ENCODE data around the gene ARHGEF4. TPM values are rescaled to one million over a fixed set of nuclear protein-coding genes. Genes with fewer than 3 reads are reported as not detected.
"Not testable (repeated sequence)": the region's sequence is repeated elsewhere in the genome, so short reads cannot be mapped to it uniquely, and the experiment has no call there.

ARHGEF4 gene
- total RNA-seq, 1 donor from 2014 or later, result not detected

DNA sequence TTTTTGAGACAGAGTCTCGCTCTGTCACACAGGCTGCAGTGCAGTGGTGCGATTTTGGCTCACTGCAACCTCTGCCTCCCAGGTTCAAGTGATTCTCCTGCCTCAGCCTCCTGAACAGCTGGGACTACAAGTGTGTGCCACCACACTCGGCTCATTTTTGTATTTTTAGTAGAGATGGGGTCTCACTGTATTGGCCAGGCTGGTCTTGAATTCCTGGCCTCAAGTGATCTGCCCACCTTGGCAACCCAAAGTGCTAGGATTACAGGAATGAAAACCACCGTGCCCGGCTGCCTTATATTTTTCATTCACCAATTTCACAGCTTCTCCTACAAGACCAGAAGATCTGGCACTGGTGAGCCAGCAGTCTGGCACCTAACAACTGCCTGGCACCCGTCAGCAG, 231.5 kb downstream of the ARHGEF4 start:
- intact Hi-C loops (cut with micrococcal nuclease), result not testable (repeated sequence)

DNA sequence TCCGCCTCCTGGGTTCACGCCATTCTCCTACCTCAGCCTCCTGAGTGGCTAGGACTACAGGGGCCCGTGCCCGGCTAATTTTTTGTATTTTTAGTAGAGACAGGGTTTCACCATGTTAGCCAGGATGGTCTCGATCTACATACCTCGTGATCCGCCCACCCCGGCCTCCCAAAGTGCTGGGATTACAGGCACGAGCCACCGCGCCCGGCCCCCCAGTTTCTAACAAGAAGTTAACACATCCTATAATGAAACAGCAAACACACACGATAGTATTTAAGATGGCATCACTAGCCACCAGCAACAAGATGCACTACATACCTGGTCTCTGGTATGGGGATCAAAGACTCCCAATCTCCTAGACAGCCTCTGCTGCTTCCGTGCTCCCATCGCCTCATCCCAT, 238.9 kb downstream of the ARHGEF4 start:
- intact Hi-C loops (cut with micrococcal nuclease), result not testable (repeated sequence)

DNA sequence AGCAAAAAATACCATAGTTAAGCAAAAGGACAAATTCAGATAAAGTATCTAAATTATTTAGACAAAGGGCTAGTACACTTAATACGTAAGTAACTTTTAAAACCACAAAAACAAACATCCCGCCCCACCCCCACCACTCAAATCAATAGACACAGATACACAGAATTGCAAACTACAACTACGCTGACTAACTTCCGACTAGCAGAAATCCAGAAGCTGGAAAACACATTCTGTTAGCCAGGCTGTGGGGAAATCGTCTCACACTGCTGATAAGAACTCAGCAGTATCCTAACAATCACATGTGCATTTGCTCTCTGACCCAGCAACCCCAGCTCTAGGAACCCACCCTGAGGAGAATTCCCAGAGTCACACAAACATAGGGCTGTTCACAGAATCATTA, 240.0 kb downstream of the ARHGEF4 start:
- intact Hi-C loops (cut with micrococcal nuclease), result no loop called here

DNA sequence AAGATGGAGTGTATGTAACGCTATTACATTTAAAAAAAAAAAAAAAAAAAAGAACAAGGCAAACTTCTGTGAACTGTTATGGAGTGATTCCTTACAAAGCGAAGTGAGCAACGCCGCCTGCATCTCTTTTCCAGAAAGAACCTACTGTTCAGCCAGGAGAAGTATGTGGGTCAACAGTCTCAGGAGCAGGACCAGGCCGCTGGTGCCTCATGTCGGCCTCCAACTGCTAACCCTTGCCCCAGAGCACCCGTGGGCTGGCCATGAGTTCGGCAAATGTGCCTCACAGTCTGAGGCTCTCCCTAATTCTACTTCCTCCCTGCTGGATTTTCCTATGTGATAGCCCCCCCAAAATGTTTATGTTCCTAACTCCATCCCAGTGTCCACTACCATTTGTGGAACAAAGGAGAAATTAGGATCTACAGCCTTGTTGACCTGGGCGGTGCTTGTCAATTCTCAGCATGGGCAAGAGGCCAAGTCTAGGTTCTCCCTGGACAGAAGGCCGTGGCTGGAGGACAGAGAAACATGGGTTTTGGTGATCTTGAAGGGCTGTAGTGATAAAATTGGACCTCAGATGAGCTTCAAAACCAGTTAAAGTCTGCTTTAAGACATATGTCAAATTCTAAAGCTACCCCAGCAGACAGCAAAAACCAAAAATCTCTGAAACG, 240.6 kb downstream of the ARHGEF4 start:
- intact Hi-C loops (cut with micrococcal nuclease), result no loop called here

DNA sequence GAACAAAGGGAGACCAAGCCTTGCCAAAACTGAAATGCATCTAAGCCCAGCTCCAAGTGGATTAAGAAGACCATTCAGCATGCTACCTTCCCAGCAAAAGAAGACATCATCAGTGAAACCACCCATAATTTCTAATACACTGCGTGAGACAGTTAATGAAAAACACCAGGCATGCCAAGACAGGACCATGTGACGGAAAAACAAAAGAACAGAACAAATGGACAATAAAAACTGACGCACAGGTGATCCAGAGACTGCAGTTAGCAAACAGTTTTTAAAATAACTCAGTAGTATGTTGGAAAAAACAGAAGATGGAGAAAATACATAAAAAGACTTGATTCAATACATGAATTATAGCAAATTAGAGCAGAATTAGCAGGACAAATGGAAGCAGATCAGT, 241.3 kb downstream of the ARHGEF4 start:
- intact Hi-C loops (cut with micrococcal nuclease), result no loop called here

DNA sequence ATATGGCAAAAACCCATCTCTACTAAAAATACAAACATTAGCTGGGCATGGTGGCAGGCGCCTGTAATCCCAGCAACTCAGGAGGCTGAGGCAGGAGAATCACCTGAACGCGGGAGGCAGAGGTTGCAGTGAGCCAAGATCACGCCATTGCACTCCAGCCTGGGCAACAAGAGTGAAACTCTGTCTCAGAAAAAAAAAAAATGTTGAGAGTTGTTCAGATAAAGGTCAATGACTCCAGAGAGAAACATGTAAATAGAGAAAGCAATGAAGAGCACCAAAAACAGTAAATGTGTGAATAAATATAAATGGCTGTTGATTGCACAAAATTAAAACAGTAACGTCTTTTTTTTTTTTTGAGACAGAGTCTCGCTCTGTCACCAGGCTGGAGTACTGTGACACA, 243.2 kb downstream of the ARHGEF4 start:
- intact Hi-C loops (cut with micrococcal nuclease), result not testable (repeated sequence)

DNA sequence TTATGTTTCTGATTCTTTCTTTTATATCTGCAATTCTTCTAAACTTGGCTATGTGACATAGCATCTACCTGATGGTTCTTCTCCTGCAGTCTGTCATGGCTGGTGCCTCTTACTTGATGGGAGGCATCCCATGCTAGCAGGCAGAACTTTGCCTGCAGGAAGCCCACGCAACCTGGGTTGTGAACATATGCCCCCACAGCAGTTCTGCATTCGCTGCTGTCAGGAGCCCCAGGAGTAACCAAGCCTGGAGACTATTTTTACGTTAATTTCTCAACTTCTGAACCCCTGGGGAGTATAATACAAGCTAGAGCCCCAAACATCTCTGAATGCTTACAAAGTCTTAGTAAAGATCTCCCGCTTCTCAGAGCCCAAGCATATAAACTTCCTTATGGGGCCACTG, 244.5 kb downstream of the ARHGEF4 start:
- intact Hi-C loops (cut with micrococcal nuclease), result no loop called here

DNA sequence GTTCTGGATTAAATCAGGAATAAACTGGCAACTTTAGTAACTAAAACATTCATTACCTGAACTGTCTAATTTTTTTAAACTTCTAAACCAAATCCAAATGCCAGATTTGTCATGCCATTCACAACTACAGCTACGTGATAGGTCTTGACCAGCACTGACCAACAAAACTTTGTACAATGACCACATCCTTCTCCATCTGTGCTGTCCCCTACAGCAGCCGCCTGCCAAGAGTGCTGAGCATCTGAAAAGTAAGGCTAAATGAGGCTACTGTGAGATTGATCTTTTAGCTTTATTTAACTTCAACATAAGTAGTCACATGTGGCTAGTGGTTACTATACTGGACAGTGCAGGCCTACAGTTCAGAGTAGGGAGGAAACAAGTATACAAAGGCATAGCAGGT, 248.9 kb downstream of the ARHGEF4 start:
- intact Hi-C loops (cut with micrococcal nuclease), result no loop called here

DNA sequence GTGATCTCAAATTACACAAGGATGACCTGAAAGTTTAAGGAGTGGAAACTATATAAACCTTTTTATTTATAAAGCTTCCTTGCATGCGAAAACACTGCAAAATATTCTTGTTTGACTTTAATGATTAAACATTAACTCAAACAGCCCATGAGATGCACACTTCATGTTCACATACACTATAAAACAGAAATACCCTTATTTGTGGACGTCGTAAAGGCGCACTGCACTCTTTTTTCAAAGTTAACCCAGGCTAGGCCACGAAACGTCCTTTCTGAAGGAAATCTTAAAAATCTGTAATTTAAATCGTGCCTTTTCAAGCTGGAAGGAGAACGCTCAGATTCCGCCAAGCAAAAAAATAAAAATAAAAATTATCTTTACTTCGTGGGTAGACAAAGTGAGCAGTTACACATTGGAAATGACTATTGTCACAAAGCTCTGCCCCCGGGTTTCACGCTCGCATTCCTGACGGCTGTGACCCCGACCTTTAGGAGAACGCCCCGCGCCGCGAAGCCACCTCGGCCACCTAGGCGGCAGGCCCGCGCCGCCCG, 255.8 kb downstream of the ARHGEF4 start:
- intact Hi-C loops (cut with micrococcal nuclease), result loop anchor here (1.0 to 5.0 kb wide), 5 partner anchors 12 to 750 kb away; partner anchors contain the start of genes GPR148, IMP4 and MZT2A

DNA sequence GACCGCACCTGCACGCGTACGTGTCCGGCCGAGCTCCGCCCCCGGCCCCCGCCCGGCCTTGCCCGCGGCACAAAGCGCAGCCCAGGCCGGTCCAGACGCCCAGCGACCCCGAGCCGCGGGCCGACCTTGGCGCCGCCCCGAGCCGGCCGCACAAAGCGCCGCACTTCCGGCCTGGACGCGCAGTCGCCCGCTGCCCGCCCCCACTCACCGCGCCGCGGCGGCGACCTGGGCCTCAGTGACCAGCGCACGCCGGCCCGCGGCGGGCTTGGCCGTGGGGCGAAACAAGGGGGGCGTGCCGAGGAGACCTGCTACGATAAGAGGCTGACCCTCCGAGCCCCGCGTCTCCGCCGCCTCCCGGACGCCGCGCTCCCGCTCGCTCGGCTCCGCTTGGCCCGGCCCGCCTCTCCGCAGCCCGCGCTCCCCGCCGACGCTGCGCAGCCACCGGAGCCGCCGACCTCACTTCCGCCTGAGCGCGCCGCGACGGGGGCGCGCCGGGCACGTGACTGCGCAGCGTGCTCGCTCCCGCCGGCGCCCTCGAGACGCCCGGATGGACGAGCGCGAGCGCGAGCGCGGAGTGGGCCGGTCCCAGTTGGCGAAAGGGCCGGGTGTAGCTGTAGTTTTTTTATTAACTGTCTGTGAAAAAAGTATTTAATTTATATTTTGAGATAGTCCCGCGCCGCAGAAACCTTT, 256.4 kb downstream of the ARHGEF4 start, which contains the start of gene FAM168B:
Gene FAM168B (minus strand): TSS at position 455 of the 690 bp plus-strand sequence. CDS start 10,814 bp downstream, outside the sequence.
- intact Hi-C loops (cut with micrococcal nuclease), result loop anchor here (1.0 to 5.0 kb wide), 5 partner anchors 11 to 751 kb away; partner anchors contain the start of genes GPR148, IMP4 and MZT2A

DNA sequence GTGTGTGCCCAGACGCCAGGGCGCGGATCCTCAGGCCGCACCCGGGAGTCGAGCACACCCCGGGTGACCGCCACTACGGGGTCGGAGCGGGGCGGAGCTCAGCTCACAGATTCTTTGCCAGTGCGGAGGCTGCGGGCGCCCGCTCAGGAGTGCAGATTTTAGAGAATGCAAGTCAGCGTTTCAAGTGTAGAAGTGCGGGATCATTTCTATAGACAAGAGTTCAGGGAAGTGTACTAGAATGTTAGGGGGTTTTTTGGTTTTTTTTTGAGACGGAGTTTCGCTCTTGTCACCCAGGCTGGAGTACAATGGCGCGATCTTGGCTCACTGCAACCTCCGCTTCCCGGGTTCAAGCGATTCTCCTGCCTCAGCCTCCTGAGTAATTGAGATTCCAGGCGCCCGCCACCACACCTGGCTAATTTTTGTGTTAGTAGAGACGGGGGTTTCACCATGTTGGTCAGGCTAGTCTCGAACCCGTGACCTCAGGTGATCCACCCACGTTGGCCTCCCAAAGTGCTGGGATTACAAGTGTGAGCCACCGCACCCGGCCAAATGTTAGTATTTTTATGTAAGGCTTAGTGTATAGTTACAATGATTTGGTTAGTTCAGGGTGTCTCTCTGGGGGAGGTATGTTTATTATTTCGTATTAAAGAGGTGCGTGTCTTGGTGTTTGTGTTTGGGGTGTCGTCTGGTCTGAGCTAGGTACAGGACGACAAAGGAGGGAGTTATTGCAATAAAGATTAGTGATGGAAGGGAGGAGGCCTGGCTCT, 257.2 kb downstream of the ARHGEF4 start:
- intact Hi-C loops (cut with micrococcal nuclease), result loop anchor here (1.0 to 5.0 kb wide), 5 partner anchors 10 to 752 kb away; partner anchors contain the start of genes GPR148, IMP4 and MZT2A

DNA sequence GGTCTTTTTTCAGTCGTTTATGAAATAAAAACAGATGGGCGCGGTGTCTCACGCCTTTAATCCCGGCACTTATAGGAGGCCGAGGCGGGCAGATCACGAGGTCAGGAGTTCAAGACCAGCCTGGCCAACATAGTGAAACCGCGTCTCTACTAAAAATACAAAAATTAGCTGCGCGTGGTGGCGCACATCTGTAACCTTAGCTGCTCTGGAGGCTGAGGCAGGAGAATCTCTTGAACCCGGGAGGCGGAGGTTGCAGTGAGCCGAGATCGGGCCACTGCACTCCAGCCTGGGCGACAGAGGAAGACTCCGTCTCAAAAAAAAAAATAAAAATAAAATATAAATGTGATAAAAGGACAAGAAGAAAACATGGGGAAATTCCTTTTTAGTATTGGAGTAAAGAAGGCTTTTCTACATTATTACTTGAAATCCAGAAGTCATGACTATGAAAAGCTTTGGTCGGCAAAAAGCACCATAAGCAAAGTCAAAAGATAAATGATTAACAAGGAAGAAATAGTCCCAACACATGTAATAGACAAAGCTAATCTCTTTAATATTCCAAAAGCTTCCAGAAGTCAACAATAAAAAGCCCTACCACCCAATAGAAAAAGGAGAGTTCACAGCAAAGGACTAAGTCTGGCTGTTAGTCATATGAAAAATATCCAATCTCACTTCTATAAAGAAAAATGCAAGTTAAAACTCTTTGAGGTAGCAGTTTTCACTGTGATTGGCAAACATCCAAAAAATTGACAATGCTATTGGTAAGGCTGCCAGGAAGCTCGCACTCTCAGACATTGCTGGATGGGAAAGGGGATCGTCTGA, 258.0 kb downstream of the ARHGEF4 start:
- intact Hi-C loops (cut with micrococcal nuclease), result loop anchor here (5.0 kb wide), 2 partner anchors 367 to 752 kb away; partner anchors contain the start of genes GPR148 and IMP4

Other genes starting within 250 kb of the ARHGEF4 start
- not detected in 2 replicates for gene CFC1, start 237.3 kb upstream of the ARHGEF4 start, total RNA-seq
- not detected in 2 replicates for gene POTEJ, start 225.5 kb upstream of the ARHGEF4 start, total RNA-seq
- gene GPR148, start 107.8 kb upstream of the ARHGEF4 start, total RNA-seq, result not detected in 2 replicates
- not detected in 2 replicates for gene AMER3, start 81.4 kb upstream of the ARHGEF4 start, total RNA-seq

Data from T-helper 2 cell treated with Interferon-gamma antibody and Interleukin-4, amounts not matched to agents 100 ng/mL and 5 ng/mL, for 36 hours (primary cell).